Mucosa of gallbladder (tissue), 1 donor: ENCODE measurements around the gene MT1A. TPM values are rescaled to one million over a fixed set of nuclear protein-coding genes. Genes with fewer than 3 reads are reported as not detected.
"Not testable (repeated sequence)": the region's sequence is repeated elsewhere in the genome, so short reads cannot be mapped to it uniquely, and the experiment has no call there.

Source experiments
- DNase-seq: peaks from one replicate; pipeline ENCODE4 v3.0.0-alpha.2; 2020; ENCODE audit warnings: low spot score
- total RNA-seq: library from RNA; stranded (reverse); gene quantifications from one replicate; pipeline ENCODE4 v1.2.1, GENCODE V29; 2021
- donor health status: DM: no; HTN: no; CAD: no.

MT1A gene
- total RNA-seq, 1 donor from 2014 or later = 1.9 TPM

- DNase-seq = peak; percentile 33
These were observed 28.4 kb upstream of the MT1A start for GRCh38 chr16:56610017-56610608.

GRCh38 chr16:56610609-56611111 is 27.8 kb upstream of the MT1A start:
- no peak for DNase-seq

- no peak for DNase-seq
These were observed 27.1 kb upstream of the MT1A start for GRCh38 chr16:56611281-56611833.

GRCh38 chr16:56613706-56614105 is 24.8 kb upstream of the MT1A start:
- DNase-seq = no peak

- DNase-seq = no peak
These were observed 23.9 kb upstream of the MT1A start for GRCh38 chr16:56614549-56614991.

GRCh38 chr16:56615353-56615752 is 23.1 kb upstream of the MT1A start:
- no peak for DNase-seq

- DNase-seq = no peak
These were observed 21.8 kb upstream of the MT1A start for GRCh38 chr16:56616608-56617211.

- DNase-seq = peak; percentile 67
These were observed 21.0 kb upstream of the MT1A start for GRCh38 chr16:56617212-56618085.

- DNase-seq = no peak
These were observed 20.3 kb upstream of the MT1A start for GRCh38 chr16:56618138-56618537.

GRCh38 chr16:56620339-56620897 is 18.0 kb upstream of the MT1A start:
- DNase-seq = no peak

GRCh38 chr16:56621665-56622445 is 16.6 kb upstream of the MT1A start:
- DNase-seq = not testable (repeated sequence)

GRCh38 chr16:56623184-56623583 is 15.3 kb upstream of the MT1A start:
- not testable (repeated sequence) for DNase-seq

- DNase-seq = no peak
These were observed 14.8 kb upstream of the MT1A start for GRCh38 chr16:56623637-56624036.

- DNase-seq = peak; percentile 60
These were observed 13.1 kb upstream of the MT1A start, which contains the start of gene MT1E for GRCh38 chr16:56625140-56625942. MT1E (plus strand) TSS chr16:56625781; CDS start chr16:56625852, 71 bp downstream.

- peak; percentile 57 for DNase-seq
These were observed 12.4 kb upstream of the MT1A start for GRCh38 chr16:56625943-56626654.

GRCh38 chr16:56626685-56627084 is 11.8 kb upstream of the MT1A start:
- DNase-seq = no peak

- no peak for DNase-seq
These were observed 9.7 kb upstream of the MT1A start for GRCh38 chr16:56628486-56629350.

GRCh38 chr16:56629531-56629930 is 8.9 kb upstream of the MT1A start:
- no peak for DNase-seq
